DMS79 treated with DMSO at 0.1 percent for 48 hours (cell line): ENCODE results near the gene CDC42BPG.

ENCODE experiments used
- DNase-seq: peaks from one replicate; lab custom pipeline; 2025; lab: John Stamatoyannopoulos, UW

Gene CDC42BPG

GRCh38 chr11:64805481-64805880 lies 39.0 kb downstream of the CDC42BPG start:
- DNase-seq = no peak

- DNase-seq = no peak
Measured at GRCh38 chr11:64804346-64805210, 39.9 kb downstream of the CDC42BPG start.

GRCh38 chr11:64803846-64804345 lies 40.6 kb downstream of the CDC42BPG start:
- no peak for DNase-seq

GRCh38 chr11:64803158-64803845 lies 41.2 kb downstream of the CDC42BPG start, which contains the start of gene MAP4K2:
MAP4K2 (minus strand) TSS chr11:64803214; CDS start chr11:64803149, 65 bp downstream.
- DNase-seq = peak; percentile 82

GRCh38 chr11:64802370-64803157 lies 41.9 kb downstream of the CDC42BPG start:
- no peak for DNase-seq

- no peak for DNase-seq
Measured at GRCh38 chr11:64801561-64802369, 42.7 kb downstream of the CDC42BPG start.

GRCh38 chr11:64801158-64801464 lies 43.3 kb downstream of the CDC42BPG start:
- DNase-seq = no peak

- DNase-seq = no peak
Measured at GRCh38 chr11:64800303-64801157, 43.9 kb downstream of the CDC42BPG start.

- no peak for DNase-seq
Measured at GRCh38 chr11:64799623-64800302, 44.7 kb downstream of the CDC42BPG start.

GRCh38 chr11:64799256-64799622 lies 45.2 kb downstream of the CDC42BPG start:
- no peak for DNase-seq

GRCh38 chr11:64796757-64797541 lies 47.5 kb downstream of the CDC42BPG start:
- no peak for DNase-seq

- no peak for DNase-seq
Measured at GRCh38 chr11:64796047-64796756, 48.3 kb downstream of the CDC42BPG start.

- no peak for DNase-seq
Measured at GRCh38 chr11:64794526-64794925, 49.9 kb downstream of the CDC42BPG start.

GRCh38 chr11:64793271-64794160 lies 50.9 kb downstream of the CDC42BPG start:
- DNase-seq = no peak

GRCh38 chr11:64792482-64792881 lies 52.0 kb downstream of the CDC42BPG start:
- no peak for DNase-seq

GRCh38 chr11:64791781-64792291 lies 52.6 kb downstream of the CDC42BPG start:
- no peak for DNase-seq
